CD4-positive, alpha-beta T cell treated with Interleukin-17A for 1 hour (primary cell): ENCODE measurements around the gene UEVLD.
A peak's percentile ranks its signal among the peaks of the same experiment; 100 is the strongest.
"Not testable (repeated sequence)": the region's sequence is repeated elsewhere in the genome, so short reads cannot be mapped to it uniquely, and the experiment has no call there.

Experiments used
- DNase-seq: peaks from one replicate; pipeline ENCODE4 v3.0.0-alpha.2; 2020

Gene UEVLD

DNA sequence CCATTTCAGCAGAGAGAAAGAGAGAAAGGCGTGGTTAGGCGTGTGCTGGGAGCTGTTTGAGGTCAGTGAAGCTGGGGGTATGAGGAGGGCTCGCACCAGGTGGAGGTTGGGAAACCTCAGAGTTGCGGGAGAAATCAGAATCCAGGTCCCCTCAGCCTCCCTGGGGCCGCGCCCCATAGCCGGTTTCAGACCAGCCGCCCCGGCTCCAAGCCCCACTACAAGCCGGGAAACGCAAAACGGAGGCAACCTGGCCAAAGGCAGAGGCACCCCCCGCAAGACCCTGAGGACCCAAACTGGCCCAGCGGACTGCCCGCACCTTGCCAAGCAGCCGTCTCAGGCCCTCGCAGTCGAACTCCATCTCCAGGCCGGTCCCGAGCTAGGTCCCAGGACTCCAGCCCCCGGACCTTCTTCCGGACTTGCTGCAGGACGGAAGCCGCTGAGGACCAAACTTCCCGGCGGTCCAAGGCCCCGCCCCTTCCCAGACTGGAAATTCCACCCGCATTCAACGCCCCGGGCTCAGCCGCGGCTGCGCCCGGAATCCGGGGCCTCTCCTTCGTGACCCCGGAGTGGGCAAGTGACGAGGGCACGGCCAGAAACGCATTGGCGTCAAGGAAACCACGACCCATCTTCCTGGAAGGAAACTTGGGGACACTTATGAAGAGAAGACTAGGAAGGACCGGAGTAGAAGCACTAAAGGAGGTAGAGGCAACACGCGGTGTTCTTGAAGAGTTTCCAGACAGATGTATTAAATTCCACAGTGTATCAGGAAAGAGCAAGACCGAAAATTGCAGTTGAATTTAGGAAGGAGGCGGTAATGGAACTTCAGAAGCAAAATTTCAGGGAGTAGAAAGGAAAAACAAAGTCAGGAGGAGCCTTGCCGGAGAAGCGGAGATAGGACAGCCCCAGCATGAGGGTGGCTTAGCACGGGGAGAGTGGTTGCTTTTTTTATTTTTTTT, at the start of gene UEVLD:
TSS of gene UEVLD (minus strand) at position 438 of the 956 bp plus-strand sequence. CDS start at position 358, 80 bp downstream.
- peak; percentile 78 for DNase-seq

DNA sequence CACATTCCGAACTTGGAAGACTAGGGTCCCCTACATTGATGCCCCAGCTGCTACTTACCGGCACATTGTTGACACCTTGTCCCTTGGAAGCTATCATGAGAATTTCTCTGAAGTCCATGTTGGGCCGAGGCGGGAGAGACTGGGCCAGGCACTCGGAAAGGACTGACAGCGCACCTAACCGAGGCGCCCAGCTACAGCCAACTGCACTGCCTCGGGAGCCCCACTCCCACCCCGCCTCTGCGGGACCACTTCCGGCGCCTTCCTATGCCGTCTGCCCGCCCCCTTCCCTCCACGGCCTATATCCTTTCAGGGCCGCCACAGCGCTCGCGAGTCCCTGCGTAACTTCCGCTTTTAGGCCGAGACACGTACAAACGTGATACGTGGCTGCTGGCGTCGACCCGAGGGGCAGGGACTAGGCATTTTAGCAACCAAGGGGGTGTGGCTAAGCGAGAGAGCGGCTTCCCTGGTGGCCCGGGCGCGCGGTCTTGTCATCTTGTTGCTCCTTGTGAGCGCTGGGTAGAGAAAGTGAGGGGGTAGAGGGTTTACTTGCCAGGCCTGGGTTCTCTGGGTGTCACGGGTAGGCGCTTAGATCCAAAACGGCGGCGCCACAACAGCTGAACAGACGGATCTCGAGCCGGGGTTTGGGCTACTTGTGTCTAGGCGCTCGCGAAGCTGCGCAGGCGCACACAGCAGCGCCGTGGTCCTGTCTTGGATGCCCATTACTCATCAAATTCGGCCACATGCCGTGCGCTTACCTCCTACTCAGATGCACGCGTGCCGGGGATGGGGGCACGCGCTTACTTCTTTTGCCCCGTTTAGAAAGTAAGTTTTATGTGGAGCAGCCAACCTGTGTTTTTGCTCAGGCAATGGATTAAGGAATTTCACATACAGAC, 45.9 kb upstream of the UEVLD start, which contains the start of gene SPTY2D1:
TSS of gene SPTY2D1 (minus strand) at position 203 of the 893 bp plus-strand sequence. CDS start at position 118, 85 bp downstream.
- DNase-seq, result peak; percentile 99

DNA sequence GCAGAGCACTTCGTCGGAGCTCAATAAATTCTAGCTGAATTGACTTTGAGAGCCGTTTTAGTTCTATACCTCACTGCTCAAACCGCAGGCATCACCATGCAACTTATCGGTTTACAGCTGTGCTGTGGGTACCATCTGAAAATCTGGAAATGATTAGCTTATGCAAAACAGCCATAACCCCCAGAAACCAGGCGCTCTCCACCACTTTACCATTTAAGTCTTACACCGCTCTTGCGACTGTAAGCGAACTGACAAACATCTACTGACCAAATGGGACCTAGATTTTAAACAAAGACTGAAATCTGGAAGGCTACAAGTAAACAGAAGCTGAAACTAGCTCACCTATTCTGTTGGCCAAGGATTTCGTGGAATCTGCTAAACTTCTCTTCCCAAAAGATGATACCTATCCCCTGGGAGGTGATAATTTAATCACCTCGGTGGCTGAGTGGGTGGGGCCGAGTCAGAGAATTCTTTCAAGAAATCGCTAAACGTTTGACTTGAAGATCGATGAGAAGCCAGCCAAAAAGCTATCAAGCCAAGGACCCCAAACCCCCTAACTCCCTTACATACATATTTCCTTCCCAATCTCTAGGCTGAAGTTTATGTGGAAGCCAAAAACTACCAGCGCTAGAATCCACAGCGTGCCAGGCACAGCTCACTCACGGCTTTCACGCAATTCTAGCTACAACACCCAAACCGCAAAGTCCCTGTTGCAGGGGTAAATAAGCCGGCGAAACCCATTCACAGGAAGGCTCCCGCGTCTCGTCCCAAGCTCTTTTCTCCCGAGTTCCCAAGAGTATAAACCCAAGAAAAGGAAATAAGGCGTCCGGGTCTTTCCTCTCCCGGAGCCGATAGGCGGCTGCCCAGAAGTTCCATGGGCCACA, 45.0 kb upstream of the UEVLD start:
- peak; percentile 30 for DNase-seq

DNA sequence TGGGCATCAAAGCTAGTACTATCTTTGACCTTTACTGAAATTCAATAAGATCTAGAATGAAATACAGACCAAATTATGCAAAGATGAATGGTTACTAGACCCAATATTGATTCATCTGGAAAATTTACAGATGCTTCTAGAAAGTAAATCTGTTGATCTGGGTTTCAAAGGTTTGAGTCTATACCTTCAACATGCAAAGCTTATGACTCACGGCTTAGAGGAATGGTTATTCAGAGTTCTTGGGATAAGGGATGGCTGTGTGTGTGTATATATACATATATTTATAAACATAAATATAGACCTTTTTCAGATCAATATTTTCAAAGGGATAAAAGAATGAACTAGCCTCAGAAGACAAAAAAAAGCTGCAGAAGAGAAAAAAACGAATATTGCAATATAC, 44.3 kb upstream of the UEVLD start:
- DNase-seq, result no peak

DNA sequence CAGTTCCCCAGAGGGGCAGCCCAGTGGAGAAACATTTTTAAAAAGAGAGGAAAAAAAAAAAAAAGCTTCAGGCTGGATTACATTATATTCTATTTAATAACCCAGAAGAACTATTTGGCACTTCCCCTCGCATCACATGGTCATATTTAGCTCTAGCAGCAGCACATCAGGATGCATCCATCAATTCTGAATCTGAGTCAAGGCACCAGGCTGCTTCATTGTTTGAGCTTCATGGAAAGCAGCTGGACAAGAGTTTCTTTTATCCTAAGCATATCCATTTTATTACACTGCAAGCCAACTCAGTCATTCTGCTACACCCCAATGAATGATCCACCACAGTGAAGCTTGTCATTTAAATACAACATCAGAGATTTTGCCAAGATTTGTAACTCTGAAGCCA, 35.6 kb upstream of the UEVLD start:
- DNase-seq, result no peak

DNA sequence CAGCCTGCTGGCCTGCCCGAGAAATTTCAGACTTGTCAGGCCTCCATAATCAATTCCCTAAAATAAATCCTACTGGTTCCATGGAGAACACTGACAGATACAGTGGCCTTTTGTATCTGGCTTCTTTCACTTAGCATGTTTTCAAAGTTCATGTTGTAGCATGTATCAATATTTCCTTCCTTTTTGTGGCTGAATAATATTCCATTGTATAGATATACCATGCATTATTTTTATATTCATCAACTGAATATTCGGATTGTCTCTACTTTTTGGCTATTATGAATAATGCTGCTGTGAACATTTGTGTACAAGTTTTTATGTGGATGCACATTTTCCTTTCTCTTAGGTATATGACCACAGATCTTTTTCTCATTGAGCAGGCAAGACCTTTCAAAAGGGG, 35.2 kb upstream of the UEVLD start:
- no peak for DNase-seq

DNA sequence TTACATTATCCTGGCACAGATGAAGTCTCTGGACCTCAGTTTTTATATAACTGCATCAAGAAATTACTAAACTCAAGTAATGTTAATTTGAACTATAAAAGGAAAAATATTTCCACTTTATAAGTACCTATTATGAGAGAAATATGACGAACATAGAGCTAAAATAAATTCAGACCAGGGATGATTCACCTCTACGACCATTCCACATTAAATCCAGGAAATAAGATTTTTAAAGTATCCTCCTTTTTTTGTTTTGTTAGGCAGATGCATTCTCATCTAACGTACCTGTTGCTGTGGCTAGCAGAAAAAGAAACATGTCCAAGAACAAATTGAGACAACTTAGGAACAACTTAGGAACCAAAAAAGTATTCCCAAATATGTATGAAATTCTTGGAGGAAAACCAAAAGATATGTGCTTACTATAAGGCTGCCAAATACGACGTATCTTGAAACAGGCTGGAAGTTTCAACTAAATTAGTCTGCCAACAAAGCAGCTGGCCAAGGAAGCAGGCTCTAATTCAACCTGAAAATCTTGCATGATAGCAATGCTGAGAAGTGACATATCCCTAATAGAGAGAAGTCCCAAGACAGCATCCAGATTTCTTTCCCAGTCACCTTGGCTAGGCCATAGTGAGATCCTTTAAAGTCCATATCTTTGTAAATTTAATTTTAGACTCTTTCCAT, 29.9 kb upstream of the UEVLD start:
- DNase-seq, result no peak

DNA sequence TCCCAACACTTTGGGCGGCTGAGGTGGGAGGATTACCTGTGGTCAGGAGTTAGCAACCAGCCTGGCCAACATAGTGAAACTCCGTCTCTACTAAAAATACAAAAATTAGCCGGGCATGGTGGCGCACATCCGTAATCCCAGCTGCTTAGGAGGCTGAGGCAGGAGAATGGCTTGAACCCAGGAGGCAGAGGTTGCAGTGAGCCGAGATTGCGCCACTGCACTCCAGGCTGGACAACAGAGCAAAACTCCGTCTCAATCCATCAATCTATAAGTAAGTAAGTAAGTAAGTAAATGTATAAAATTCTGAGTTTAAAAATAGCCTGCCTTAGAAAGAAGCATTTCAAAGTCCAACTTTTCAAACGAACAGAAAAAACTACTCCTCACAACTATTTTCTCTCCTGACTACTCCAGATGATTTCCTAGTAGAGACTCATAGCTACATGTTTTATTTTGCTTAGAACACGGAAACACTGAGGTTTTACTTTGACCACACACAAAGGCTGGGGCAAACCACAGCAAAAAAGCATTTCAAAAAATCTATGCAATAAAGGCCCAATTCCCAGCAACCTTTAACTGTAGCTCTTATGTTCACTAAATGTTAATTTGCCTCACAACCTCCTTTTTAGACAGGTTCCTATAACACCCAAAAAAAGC, 29.3 kb upstream of the UEVLD start:
- peak; percentile 65 for DNase-seq

DNA sequence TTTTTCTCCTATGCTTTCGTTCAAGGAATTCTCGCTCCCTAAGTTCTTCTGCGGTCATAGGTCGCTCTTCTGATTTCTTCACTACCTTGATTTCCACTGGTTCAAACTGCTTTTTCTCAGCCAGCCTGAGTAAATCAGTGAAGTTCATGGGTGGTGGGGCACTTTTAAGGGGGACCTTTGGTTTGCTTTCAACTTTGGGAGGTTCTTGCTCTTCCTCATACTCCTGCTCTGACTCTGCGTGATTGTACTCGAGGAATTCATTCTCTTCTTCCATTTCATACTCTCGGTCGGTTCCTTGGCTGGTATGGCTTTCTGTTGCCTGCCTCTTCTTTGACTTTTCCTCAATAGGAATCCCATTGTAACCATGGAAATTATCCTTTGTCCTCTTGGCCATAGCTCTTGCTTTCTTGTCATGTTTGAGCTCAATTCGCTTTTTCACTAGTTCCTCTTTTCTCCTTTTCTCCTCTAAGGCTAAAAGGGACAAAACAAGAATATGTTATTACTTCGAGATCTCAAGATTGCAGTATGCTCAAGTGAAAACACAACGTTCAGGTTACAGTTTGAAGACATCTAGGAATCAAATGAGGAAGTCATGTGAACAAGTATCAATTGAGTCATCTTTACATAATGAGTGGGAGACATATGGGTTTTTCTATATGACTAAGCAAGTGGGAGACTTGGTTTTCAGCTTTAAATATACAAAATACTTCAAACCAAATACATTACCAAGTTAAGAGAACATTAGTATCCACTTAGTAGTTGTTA, 27.3 kb upstream of the UEVLD start:
- DNase-seq, result peak; percentile 13

DNA sequence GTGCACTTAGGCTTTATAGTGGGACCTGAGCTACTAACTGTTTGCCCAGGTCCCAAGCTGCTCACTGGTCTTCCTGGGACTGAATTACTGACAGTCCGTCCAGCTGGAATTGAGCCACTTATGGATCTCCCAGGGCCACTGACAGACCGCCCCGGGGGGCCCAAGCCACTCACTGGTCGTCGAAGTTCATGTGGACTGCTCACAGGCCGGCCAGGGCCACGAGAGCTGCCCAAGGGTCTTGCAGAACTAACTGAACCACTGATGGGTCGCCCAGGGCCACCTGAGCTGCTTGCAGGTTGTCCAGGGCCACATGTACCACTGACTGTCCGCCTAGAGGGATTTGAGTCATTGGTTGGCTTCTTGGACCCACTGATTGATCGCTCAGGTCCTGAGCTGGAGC, 26.1 kb upstream of the UEVLD start:
- no peak for DNase-seq

DNA sequence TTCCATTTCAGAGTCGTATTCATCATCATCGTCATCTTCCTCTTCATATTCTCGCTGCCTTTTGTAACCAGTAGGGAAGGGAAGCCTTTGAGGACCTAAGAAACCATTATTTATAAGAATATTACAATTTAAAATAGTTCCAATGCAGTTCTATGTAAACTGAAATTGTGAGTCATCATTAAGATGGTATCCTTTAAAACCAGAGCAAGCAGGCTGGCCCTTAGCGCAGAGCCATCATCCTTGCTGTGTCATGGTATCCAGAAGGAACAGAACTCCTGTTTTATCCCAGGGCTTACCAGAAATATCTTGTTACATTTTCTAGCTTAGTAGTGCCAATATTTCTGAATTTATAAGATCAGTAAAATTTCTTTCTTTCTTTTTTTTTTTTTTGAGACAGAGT, 23.9 kb upstream of the UEVLD start:
- DNase-seq, result no peak

DNA sequence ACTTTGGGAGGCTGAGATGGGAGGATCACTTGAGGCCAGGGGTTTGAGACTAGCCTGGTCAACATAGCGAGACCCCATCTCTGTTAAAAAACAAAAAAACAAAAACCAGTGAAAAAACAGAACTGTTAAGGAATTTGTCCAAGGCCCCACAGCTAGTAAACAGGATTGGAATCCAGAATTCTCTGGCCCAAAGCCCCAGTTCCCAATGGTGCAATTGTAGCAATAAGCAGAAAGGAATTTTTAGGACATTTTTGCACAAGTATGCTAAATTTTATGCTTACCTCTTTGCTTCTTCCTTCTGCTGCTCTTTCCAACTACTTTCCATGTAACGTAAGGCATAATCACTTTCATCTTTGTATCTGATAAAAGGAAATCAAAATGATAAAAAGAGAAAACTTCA, 22.7 kb upstream of the UEVLD start:
- no peak for DNase-seq

DNA sequence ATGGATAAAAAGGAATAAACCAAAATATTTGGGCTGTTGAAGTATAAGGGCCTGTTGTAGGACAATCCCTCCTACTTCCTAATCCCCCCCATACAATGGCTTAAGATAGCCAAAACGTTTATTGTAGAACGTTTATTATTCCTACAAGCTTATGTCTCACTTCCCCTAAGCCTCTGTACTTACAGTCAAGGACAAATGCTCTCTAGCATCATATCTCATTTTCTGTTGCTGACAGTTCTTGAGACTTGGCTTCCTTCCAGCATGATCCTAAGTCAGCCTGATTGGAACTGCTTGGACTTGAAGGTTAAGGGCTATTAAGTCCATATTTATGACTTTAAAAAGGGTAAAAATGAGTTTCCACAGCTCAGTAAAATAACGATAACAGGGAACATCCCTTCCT, 19.8 kb upstream of the UEVLD start:
- DNase-seq, result no peak

DNA sequence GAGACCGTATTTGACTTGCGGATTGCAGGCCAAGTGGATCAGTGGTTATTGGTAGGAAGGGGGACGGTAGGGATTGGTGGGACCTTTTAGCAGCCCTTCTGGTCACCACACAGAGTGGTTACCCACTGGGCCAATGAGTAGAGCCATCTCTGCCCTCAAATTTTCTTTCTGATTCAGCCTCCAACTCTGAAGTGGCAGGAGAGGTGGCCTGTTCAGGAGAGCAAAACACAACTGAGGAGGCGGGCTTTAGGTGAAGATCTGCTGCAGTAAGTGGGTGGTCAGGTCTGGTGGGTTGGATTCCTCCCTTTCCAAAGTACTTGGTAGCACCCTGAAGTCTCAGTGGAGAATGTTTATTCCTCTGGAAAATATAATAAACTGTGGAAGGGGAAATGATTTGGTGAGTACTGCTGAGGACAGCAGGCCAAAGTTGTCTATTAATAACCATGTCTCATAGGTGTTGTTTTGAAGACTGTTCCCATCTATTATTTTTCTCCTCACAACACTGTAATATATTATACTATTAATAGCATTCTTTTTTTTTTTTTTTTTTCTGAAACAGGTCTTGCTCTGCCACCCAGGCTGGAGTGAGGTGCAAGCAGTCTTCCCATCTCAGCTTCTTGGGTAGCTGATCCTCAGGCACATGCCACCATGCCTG, 12.5 kb upstream of the UEVLD start:
- DNase-seq, result no peak

DNA sequence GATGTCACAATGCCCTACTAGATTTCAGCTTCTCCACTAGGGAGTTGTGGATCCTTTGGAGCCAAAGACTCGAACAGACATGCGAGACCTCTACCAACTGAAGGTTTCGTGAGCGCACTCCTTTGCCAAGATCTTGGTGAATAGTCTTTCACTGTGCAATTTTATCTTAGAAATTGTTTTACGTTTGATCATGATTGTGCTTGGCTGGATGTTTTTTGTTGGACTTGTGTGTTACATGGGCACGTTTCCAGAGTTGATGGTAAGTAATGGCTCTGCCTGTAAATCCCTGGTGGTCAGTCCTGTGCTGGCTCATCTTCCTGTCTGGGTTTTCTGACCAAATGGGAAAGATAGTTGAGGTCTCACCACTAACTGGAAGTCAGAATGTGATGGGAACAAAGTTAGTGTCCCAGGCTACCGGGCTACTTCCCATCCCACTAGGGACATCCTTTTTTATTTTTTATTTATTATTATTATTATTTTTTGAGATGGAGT, 11.3 kb upstream of the UEVLD start, which contains the start of gene MISFA:
TSS of gene MISFA (plus strand) at position 51 of the 492 bp plus-strand sequence. CDS start at position 191, 140 bp downstream.
- no peak for DNase-seq

DNA sequence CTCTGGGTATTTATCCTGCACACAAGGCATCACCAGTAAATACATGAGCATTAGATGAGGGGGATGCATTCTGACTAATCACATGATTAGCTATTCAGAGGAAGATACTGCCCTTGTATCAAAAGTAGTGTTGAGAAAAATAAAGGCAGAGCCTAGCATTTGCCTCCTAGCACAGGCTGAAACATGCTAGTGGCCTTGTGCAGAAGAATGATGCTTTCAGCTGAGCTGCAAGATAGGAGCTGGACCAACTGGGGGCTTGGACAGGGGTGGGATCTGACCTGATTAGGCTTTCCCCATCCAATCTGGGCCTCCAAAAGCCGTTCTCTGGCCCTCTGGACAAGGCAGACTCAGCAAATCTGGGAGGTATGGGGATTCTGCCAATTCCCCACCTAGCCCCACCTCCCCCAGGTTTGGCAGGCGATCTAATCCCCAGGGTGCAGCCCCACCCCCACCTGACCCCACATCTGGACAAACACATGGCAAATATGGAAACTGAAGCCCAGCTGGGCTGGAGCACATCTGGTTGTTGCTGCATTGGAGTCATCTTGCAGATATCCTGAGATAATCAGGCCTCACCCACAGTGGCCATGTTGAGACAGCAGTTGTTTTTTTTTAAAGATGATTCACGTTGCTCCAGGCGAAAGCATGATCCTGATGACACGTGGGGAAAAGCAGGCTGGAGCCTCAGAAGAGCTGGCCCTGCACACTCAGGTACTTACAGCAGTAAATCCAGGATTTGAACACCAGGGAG, 6.6 kb upstream of the UEVLD start:
- no peak for DNase-seq

DNA sequence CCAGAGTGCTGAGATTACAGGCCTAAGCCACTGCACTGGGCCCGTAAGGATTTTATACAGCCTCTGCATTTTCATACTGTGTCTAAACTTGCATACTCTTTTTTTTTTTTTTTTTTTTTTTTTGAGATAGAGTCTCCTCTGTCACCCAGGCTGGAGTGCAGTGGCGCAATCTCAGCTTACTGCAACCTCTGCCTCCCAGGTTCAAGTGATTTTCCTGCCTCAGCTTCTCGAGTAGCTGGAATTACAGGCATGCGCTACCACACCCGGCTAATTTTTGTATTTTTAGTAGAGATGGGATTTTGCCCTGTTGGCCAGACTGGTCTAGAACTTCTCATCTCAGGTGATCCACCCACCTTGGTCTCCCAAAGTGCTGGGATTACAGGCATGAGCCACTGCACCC, 5.6 kb upstream of the UEVLD start:
- not testable (repeated sequence) for DNase-seq

DNA sequence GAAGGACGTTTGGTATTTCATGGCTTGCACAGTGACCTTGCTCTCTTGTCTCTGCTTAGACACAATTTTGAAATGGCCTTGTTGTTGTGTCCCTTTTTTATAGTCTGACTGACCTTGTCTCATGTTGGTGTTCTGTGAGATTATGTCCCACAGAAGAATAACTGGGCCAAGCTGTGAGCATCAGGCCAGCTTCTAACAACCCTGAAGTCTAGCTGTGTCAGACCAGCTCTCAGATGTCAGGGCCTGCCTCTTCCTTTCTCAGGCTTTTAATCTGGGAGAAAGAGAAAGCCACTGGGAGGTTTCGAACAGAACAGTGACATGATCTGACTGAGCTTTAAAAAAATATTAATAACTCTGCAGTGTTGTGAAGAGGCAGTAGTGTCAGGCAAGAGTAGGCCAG, 2.0 kb upstream of the UEVLD start:
- peak; percentile 13 for DNase-seq

DNA sequence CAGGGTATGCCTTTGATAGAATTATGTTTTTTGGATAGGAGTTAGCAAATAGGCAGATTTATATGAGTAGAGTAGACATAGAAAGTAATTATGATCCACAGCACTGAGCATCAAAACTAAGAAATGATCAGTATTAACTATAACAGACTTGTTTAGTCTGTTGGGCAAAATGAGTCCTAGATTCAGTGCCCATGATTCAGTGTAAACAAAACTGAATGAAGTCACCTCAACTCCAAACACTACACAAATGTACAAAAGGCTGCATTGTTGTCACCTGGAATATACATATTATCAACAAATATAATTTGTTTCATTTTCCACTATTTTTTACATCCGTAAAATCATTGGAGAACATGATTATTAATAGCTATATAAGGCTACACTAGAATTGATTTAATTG, 6.7 kb downstream of the UEVLD start:
- no peak for DNase-seq
